CD4-positive, alpha-beta T cell treated with Interleukin-4 for 4 hours (primary cell): ENCODE results near the gene PLEKHG5.

Experiments
- DNase-seq: peaks from one replicate; pipeline ENCODE4 v3.0.0-alpha.2; 2020

PLEKHG5 gene

DNA sequence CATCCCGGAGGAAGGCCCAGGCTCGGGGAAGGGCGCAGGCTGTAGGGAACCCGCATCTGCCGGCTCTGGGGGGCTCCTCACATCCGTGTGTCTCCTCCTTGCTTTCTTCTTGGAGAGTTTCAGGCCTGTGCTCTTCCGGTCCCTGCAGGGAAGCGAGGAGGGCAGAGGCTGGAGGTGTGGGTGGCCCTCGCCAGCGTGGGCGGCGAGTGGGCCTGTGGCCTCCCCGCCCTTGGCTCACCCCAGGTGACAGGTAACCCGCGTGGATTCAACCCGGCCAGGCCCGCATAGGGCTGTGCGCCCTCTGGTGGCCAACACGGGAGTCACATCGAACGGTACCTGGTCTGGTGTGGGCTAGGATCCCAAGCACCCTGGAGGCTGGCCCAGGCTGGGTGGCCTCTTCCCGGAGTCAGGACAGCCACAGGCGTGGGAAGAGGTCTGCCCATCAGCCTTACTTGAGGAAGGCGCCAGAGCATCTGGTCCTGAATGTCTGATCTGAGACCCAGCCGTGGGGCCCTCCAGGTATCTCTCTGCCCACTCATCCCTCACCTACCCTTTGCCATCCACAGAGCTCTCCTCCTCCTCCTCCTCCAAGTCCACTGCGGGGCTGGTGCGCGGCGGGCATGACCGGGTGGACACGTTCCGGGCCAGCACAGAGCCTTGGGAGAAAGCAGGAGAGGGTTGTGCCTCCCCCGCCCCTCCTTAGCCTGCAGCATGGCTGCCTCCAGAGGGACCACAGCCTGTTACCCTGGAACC lies 15.9 kb downstream of the PLEKHG5 start:
- peak; percentile 78 for DNase-seq

DNA sequence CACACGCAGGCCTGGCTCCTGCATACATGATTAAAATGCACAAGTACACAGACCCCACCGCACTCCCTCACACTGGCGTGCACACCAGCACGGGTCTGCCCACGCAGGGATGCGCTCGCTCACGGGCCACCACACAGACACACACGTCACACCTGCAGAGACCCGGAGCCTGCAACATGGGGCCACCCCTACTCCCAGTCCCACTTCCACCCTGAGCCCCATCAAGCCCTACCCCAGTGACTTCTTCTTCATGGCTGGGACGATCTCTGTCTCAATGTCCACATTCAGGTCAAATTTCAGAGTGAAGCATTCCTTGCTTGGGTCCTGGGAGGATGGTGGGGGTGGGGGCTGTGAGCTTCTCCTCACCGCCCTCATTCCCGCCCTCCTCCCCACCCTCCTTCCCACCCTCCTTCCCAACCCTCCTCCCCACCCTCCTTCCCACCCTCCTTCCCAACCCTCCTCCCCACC lies 16.6 kb downstream of the PLEKHG5 start:
- DNase-seq, result no peak

DNA sequence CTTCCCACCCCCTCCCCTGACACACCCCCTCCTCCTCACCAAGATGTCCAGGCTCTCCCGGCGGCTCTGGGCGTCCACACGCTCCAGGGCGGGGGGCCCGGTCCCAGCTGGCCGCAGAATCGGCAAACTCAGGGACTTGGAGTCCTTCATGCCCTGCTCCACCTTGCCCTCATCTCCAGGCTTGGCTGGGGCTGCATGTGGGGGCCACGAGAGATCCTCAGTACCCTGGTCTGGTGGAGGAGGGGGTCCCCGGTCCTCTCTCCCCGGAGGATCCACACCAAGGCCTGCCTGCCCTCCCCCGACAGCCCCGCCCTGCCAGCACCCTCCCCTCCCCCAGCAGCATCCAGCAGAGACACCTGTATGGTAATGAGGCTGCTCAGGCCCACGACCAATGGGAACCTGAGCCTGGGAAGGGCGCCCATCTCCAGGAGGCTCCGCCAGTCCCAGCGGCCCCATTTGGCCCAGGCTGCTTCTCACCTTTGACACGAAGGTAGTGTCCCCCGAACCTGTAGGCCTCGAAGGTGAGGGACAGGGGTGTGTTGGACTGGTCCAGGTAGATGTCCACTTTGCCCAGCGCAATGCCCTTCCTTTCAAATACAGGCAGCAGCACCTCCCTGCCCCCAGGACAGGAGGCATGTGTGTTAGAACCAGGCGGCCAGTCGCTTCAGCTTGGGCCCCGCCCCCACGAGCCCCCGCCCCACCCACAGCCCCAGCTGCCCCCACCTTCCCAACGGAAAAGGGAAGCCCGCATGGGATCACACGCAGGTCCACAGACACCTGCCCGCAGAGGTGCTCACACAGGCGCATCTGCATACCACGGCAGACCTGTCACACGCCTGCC lies 17.3 kb downstream of the PLEKHG5 start:
- DNase-seq, result no peak

DNA sequence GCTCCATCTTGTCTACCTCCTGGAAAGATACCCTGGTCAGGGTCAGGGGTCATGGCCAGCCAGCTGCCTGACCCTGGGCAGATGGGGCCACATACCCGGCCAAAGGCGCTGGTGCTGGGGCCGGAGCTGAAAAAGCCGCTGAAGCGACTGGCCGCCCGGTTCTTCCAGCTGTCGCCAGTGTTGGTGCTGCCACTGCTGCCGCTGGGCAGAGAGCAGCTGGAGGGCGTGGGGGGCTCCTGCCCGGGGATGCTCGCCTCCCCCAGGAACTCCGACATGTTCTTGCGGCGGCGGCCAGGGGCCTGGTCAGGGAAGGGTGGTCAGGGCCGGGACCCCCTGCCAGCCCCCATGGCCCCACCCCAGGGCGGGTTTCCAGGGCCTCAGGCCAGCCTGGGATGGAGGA lies 18.3 kb downstream of the PLEKHG5 start:
- DNase-seq, result no peak

DNA sequence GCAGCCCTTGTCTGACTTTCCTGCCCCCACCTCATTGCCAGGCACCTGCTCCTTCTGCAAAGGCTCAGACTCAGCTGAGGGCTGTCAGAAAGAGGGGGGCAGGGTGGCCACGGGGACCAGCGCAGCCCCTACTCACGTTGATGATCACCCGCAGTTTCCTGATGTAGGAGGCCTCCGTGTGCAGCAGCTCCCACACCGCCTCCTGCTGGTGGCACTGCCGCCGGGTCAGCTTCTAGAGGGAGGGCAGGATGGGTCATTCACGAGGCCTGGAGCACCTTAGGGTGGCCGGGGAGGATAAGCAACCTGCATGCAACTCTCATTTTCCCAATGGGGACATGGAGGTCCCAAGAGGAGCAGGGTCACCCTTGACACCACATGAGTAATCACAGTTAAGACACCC lies 19.1 kb downstream of the PLEKHG5 start:
- DNase-seq, result no peak

DNA sequence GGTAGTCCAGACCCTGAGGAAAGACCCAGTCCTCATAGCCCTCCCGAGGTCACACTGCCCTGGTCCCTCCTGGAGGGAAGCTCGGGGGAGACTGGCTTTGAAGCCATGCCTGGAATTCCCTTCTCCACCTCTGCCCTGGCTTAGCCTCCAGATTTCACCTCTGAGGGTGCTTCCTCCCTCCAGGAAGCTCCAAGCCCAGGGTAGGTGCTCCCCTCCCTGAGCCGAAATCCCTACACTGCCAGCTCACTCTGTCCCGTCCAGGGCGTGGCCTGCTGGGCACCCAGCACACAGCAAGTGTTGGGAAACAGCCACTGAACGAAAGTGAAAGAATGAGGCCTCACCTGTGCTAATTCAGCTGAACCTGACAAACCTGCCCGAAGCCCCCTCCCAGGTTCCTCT lies 19.5 kb downstream of the PLEKHG5 start:
- DNase-seq, result no peak

DNA sequence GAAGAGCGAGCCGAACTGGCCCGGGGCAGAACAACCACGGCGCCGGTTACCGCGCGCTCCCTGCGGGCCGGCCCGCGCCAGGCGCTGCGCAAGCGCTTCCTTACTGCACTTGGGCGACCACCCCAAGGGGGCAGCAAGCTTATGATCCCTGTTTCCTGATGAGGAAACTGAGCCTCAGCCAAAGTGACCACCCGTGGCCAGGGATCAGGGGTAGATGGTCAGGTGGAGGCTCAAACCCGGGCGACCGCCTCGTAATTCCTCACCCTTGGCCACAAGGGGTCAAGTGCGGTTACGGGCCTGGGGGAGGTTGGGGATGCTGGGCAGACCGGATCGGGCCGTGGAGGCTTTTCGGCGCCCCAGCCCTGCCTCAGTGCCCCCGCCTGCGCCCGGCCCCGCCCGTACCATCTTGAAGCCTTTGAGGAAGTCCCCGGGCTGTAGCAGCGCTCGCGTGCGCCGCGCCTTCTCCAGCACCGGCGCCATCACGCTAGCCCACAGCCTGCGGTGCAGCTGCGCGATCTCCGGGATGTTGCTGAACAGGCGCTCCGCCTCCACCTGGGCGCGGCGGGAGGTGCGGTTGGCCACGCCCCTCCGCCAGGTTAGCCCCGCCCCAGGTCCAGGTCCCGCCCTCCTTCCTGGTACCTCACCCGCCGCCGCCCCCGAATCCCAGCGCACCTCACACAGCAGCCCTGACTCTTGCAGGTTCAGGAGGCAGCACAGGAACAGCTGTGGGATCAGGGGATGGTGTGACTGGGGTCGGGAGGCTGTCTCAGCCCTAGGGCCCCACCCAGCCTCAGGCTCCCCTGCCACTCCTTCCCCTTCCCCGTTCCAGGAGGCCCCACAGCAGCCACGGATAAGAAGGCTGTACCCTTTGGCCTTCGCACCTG lies 20.1 kb downstream of the PLEKHG5 start:
- DNase-seq, result no peak

DNA sequence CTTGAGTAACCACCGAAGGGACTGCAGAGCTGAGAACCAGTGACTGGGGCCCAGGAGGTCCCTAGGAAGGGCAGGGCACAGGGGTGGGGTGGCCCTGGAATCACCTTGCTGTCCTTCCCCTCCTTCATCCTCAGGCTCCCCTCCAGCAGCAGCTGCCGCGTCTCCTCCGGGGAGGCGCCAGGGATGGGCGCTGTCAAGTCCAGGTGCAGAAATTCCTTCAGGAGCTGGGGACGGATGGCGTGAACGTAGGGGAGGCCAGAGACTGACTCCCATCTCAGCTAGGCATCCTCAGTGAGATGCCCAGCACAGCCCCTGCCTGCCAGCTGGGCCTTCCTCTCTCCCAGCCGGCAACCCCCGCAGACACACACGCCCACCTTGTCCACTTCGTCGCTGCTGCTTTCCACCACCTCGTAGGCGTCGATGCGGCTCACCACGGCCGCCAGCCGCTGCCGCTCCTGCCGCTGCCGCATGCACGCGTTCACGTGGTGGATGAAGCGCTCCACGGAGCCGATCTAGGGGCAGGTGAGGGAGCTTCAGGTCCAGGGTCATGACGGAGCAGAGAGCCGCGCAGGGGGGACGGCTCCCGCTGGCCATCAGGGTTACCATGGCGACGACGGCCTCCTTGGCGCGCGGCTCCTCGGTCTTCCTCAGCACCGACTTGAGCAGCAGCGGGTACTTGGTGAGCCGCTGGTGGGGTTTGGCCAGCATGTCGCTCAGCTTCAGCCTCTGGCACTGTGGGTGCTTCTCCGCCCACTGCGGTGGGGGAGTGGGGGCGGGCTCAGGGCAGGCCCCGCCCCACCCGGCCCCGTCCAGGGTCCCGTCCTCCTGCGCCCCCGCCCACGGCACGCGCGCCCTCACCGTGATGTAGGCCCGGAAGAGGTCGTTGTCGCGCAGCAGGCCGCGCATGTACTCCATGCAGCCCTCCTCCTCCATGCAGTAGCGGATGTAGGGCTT lies 21.1 kb downstream of the PLEKHG5 start:
- DNase-seq, result no peak

DNA sequence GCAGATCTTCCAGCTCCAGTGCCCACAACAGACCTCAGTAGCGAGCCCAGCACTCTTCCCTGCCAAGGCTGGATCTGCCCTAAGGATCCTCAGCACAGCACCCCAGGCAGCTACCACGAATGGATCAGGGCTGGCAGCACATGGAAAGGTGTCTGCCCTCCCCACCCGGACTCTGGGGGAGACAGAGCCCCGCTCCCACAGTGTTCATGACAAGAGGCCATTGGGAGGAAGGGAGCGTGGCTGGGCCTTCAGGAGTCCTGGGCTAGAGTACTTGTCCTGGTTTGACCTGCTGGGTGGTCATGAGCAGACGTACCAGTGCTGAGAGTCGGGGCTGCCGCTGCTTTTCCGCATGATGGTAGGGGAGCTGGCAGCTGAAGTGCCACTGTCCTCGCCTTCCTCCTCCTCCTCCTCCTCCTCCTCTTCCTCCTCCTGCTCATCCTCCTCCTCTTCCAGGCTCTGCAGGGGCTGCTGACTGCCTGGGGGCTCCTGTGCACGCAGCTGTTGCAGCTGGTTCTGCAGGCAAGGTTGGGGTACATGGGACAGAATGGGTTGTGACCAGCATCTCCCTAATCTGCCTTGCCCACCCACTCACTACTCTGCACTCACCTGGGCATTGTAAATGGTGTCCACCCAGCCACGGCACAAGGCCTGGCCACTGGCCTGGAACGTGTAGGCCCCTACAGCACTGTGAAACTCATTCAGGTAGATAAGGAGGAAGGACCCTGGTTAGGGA lies 22.6 kb downstream of the PLEKHG5 start:
- DNase-seq, result no peak

DNA sequence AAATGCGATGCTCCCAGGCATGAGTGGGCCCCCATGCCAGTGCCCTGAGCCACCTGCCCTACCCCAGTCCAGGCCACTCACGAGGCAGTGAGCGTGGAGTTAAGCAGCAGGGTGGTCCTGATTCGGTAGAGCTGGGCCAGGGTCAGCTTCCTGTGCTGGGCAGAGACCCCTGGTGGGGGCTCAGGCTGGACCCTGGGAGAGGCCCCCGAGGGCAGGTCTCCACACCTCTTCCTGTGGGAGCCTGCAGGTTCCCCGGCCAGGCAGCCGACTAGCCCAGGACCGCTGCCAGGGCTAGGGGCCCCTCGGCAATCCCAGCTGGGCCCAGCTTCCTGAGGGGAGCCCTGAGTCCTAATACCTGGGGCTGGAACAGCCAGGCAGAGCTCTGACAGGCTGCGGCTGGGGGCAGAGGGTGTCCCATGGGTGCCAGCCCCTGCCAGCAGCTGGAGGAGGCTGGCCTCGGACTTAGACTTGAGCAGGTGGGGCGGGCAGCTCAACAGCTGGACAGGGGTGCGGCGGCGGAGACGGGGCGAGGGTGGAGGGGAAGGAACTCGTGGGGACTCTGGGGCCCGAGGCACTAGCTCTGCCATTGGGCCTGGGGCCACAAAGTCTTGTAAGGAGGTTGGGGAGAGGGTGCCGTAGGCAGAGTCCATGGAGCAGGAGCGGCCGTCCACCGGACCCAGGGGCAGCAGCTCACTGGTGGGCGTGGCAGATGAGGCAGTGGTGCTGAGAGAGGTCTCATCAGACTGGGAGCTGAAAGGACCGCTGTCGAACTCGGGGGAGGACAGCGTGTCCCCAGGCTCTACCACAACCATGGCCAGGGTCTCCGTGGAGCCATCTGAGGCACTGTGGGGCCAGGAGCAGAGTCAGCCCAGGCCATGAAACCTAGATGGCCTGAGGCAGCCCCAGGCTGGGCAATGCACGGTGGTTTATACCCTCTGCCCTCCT lies 23.5 kb downstream of the PLEKHG5 start:
- no peak for DNase-seq

DNA sequence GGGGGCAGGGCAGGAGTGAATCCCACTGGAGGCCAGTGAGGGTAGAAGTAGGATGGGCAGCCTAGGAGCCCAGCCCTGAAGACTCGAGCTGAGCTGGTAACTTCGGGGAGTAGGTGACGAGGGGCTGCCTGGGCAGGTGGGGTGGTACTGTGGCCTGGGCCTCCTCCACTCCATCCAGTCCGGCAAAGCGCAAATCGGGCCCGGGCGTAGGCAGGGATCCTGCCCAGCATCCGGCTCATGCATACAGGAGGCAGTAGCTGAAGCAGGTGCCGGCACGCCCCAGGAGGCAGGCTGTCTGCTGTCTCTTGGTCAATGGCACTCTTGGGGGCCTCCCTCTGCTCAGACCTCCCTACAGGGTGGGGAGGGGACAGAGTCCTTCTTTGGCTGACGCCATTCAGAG lies 24.2 kb downstream of the PLEKHG5 start:
- DNase-seq, result no peak

DNA sequence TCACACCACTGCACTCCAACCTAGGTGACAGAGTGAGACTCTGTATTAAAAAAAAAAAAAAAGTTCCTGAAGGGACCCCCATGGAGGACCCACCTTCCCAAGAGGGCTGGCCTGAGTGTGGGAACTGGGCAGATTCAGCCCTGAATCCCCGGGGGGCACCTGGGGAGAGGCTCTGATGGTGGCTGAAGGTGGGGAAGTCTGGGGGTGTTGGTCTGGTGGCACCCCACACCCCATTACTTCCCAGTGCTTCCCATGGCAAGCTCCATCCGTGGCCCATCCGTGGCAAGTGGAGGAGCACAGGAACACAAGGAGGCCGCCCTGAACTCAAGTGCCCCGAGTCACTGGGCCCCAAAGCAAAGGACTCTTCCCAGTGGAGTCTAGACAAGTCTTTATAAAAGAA lies 24.7 kb downstream of the PLEKHG5 start:
- DNase-seq, result no peak

DNA sequence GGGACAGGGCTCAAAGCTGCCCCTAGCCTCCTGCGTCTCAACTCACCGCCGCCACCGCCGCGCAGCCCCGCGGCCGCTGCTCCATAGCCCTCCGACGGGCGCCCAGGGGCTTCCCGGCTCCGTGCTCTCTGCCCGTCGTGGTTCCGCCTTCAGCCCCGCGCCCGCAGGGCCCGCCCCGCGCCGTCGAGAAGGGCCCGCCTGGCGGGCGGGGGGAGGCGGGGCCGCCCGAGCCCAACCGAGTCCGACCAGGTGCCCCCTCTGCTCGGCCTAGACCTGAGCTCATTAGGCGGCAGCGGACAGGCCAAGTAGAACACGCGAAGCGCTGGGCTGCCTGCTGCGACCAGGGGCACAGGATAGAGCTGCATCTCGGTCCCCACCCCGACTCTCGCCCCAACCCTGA lies 25.4 kb downstream of the PLEKHG5 start, which contains the start of gene TNFRSF25:
TNFRSF25 (minus strand) TSS at position 151 of the 400 bp plus-strand sequence; CDS start at position 85, 66 bp downstream.
- peak; percentile 60 for DNase-seq

DNA sequence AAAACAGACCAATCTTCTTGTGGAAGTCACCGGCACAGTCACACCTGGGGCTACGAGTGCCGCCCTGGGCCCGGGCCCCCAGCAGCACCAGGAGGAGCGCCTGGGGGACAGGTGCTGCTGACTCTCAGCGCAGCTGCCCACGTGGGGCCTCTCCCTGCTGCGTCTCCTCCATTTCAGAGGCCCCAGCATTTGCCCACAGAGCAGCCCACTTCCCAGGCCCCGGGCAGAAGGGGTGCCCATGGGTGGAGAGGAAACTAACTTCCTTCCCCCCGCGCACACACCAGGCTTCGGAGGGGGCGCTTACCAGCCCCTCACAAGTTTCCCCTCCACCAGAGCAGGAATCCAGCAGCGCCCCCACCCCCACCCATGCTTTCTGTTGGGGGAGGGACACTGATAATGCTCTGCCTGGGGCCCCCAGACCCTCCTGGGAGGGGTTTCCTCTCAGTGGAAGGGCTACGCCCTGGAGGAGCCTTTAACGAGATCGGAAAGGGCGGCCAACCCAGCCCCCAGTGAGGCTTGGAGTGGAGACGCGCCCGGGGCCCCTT lies 25.9 kb downstream of the PLEKHG5 start:
- peak; percentile 43 for DNase-seq

DNA sequence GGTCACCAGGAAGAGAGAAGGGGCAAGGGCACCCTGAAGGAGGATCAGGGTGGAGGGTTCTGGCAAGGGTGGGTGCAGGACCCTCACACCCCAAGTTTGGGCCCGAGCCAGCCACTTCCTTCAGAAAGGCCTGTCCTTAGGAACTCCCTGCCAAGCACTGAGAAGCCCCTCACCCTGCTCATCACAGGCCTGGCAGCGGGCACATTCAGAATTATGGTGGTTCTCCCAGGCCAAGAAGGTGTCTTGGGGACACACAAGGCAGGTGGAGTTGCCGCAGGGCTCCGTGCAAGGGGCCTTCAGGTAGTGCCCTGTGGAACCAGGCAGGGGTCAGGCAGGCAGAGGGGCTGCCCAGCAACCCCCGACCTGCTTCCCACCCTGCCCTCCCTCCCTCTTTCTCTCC lies 26.6 kb downstream of the PLEKHG5 start:
- no peak for DNase-seq

DNA sequence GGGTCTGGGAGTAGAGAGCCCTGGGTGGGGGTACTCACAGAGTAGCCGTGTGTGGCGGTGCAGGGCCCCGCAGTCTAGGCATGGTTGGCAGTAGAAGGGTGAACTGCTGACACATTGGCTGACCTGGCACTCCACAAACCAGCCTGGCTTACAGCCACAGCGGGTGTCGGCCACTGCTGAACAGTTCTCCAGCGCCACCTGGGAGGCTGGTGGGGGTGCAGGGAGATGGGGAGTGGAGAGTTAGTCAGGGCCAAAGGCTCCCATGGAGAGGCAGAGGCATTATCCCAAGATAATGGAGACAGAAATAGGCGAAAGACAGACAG lies 27.0 kb downstream of the PLEKHG5 start:
- DNase-seq, result peak; percentile 55

DNA sequence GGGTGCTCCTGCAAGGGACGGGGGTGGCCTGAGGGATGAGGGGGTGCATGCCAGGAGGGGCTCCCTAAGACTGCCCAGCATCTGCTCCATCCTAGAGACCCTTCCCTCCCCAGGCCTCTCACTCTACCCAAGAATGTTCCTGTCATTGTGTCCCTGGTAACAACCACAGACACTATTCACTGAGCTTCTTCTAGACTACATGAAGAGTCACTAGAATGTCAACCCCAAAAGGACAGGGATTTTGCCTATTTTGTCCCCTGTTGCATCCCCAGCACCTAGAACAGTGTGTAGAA lies 28.4 kb downstream of the PLEKHG5 start:
- no peak for DNase-seq

DNA sequence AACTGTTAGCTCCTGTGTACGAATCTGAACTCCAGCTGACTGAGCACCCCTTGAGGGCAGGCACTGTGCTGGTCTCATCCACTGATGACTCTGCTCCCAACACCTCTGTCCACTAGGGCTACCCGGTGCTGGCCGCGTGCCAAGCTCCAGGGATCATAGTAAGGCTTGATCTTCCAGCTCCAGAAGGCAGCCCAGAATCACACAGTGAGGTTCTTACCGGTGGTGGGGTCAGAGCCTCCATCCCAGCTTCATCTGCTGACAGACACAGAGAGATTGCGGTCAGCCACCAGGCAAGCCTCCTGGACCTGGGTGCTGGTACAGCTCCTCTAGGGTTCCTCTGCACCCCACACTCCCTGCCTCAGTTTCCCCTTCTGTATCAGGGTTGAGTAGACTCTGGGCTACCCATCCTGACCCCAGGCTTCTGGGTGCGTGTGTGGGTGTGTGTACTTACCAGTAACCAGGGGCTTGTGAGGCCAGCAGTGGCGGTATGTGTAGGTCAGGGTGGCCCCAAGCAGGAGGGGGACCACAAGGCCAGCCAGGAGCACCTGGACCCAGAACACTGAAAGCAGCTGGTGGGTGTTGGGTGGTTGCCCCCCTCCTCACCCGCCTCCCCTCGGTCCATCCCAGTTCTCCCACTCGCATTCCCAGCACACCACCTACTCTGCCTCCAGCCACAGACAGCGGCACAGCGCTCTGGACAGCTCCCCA lies 28.9 kb downstream of the PLEKHG5 start:
- DNase-seq, result no peak
